HG02938 (cell line): ENCODE results near the gene SLC24A3.
A peak's percentile ranks its signal among the peaks of the same experiment; 100 is the strongest.

ENCODE experiments used
- ATAC-seq: cut with Tn5 transposase; IDR thresholded peaks from one replicate; pipeline ENCODE4 v1.9.1; 2021; ENCODE audit warnings: mild to moderate bottlenecking, moderate library complexity; ENCODE audit not compliant: unreplicated experiment

The SLC24A3 gene

GRCh38 chr20:19692685-19693119 lies 480.3 kb downstream of the SLC24A3 start:
- ATAC-seq, result no peak

- no peak for ATAC-seq
Observed at GRCh38 chr20:19693508-19693907, 481.1 kb downstream of the SLC24A3 start.

- ATAC-seq, result no peak
Observed at GRCh38 chr20:19695081-19695480, 482.6 kb downstream of the SLC24A3 start.

GRCh38 chr20:19696620-19697019 lies 484.2 kb downstream of the SLC24A3 start:
- ATAC-seq, result no peak

GRCh38 chr20:19697415-19697814 lies 485.0 kb downstream of the SLC24A3 start:
- no peak for ATAC-seq

- no peak for ATAC-seq
Observed at GRCh38 chr20:19699180-19699971, 486.9 kb downstream of the SLC24A3 start.

GRCh38 chr20:19701429-19701828 lies 489.0 kb downstream of the SLC24A3 start:
- ATAC-seq, result no peak

GRCh38 chr20:19706463-19706862 lies 494.0 kb downstream of the SLC24A3 start:
- peak; percentile 96 for ATAC-seq

GRCh38 chr20:19709635-19710335 lies 497.3 kb downstream of the SLC24A3 start:
- no peak for ATAC-seq

GRCh38 chr20:19710336-19711120 lies 498.1 kb downstream of the SLC24A3 start:
- no peak for ATAC-seq

GRCh38 chr20:19711126-19711525 lies 498.7 kb downstream of the SLC24A3 start:
- ATAC-seq, result no peak

- ATAC-seq, result no peak
Observed at GRCh38 chr20:19712721-19713260, 500.3 kb downstream of the SLC24A3 start.

GRCh38 chr20:19713822-19714578 lies 501.6 kb downstream of the SLC24A3 start:
- no peak for ATAC-seq

GRCh38 chr20:19714579-19714840 lies 502.1 kb downstream of the SLC24A3 start:
- no peak for ATAC-seq

- ATAC-seq, result no peak
Observed at GRCh38 chr20:19715986-19716385, 503.5 kb downstream of the SLC24A3 start.

- no peak for ATAC-seq
Observed at GRCh38 chr20:19718880-19719279, 506.4 kb downstream of the SLC24A3 start.

- no peak for ATAC-seq
Observed at GRCh38 chr20:19720991-19721390, 508.5 kb downstream of the SLC24A3 start.

GRCh38 chr20:19723051-19723450 lies 510.6 kb downstream of the SLC24A3 start:
- ATAC-seq, result no peak

GRCh38 chr20:19723813-19724430 lies 511.5 kb downstream of the SLC24A3 start:
- no peak for ATAC-seq

GRCh38 chr20:19725373-19725772 lies 512.9 kb downstream of the SLC24A3 start:
- no peak for ATAC-seq
